HepG2 (cell line): ENCODE results near the gene GLI3. TPM values are rescaled to one million over a fixed set of nuclear protein-coding genes. Genes with fewer than 3 reads are reported as not detected.

Experiments used
- ATAC-seq: fragments of 200-7000 bp; cut with Tn5 transposase; 3 replicates; pipeline ENCODE4 v1.9.1; 2020; ENCODE audit warnings: mild to moderate bottlenecking, moderate library complexity
- BruUV-seq: library from RNA; stranded (reverse); fragments of 400-500 nt; replicated peaks from 2 replicates; lab custom pipeline; 2021; lab: Mats Ljungman, UMichigan
- CTCF ChIA-PET: fragments of 300-600 bp; formaldehyde crosslinking; extraction: SDS; loops from one replicate; lab custom pipeline; 2021; ENCODE audit warnings: low total read pairs, inconsistent platforms, low intra/inter-chr PET ratio; lab: Yijun Ruan, JAX
- POLR2A ChIA-PET: fragments of 350-600 bp; sonication (Branson Sonifier 250); formaldehyde crosslinking; loops from one replicate; lab custom pipeline; 2020; ENCODE audit warnings: antibody characterized with exemption, inconsistent platforms; lab: Yijun Ruan, JAX
- DNase-seq: peaks from one replicate; pipeline ENCODE4 v3.0.0-alpha.2; 2015; ENCODE audit warnings: low spot score
- FAIRE-seq: peaks from 3 replicates; lab custom pipeline; 2011; peaks lifted over from hg19 to GRCh38; lab: Jason Lieb, UNC
- H2AFZ ChIP-seq: one replicate; pipeline ENCODE4 v1.6.1; 2011; ENCODE audit warnings: low read length, inconsistent platforms
- H3K27ac ChIP-seq: fragments of 300-600 bp; 3 replicates; pipeline ENCODE4 v1.8.0; 2011; ENCODE audit warnings: mixed run types, mild to moderate bottlenecking, mixed read lengths, low read length, inconsistent platforms; ENCODE audit not compliant: insufficient read depth; ENCODE audit errors: extremely low read length
- H3K27me3 ChIP-seq, 2 experiments: fragments of 200-600 bp in 1 of 2; 2 replicates in 1 of 2; 3 replicates in 1 of 2; pipeline versions ENCODE4 v1.6.0 to v1.8.0; 2011; ENCODE audit warnings: low read length in 2 of 2, mild to moderate bottlenecking in 2 of 2, moderate library complexity in 2 of 2, inconsistent platforms in 1 of 2; ENCODE audit not compliant: insufficient read depth in 2 of 2, control insufficient read depth in 1 of 2
- H3K36me3 ChIP-seq, 2 experiments: fragments of 200-600 bp in 1 of 2; replicated peaks in 1 of 2; 2 replicates in 1 of 2; 3 replicates in 1 of 2; pipeline versions ENCODE4 v1.5.1 to v1.8.0; 2011; ENCODE audit warnings: low read length in 2 of 2, inconsistent platforms in 1 of 2; ENCODE audit not compliant: insufficient read depth in 2 of 2, control insufficient read depth in 1 of 2
- H3K4me1 ChIP-seq: 2 replicates; pipeline ENCODE4 v1.5.1; 2012; ENCODE audit warnings: low read length, inconsistent platforms; ENCODE audit not compliant: insufficient read depth
- H3K4me2 ChIP-seq: 2 replicates; pipeline ENCODE4 v1.6.0; 2011; ENCODE audit warnings: low read depth, low read length, inconsistent platforms
- H3K4me3 ChIP-seq, 3 experiments: fragments of 200-600 bp in 1 of 3; sonication (generic), shearing (Covaris generic) in 1 of 3; replicated peaks in 1 of 3; 2 replicates each; pipeline ENCODE4 v1.5.1; 2011 to 2016; ENCODE audit warnings: low read length in 3 of 3, inconsistent platforms in 2 of 3, low read depth in 2 of 3, mild to moderate bottlenecking in 2 of 3, control low read depth in 1 of 3, mixed read lengths in 1 of 3; ENCODE audit not compliant: insufficient read depth in 1 of 3
- H3K79me2 ChIP-seq: one replicate; pipeline ENCODE4 v1.6.1; 2011; ENCODE audit warnings: low read length, inconsistent platforms; ENCODE audit not compliant: insufficient read depth
- H3K9ac ChIP-seq: 2 replicates; pipeline ENCODE4 v1.6.0; 2011; ENCODE audit warnings: mild to moderate bottlenecking, low read depth, low read length, inconsistent platforms; ENCODE audit not compliant: insufficient read depth
- H3K9me3 ChIP-seq: 2 replicates; pipeline ENCODE4 v1.5.1; 2012; ENCODE audit warnings: mild to moderate bottlenecking, low read length
- H4K20me1 ChIP-seq: 2 replicates; pipeline ENCODE4 v1.6.0; 2011; ENCODE audit warnings: inconsistent platforms, mild to moderate bottlenecking, low read length, moderate library complexity; ENCODE audit not compliant: insufficient read depth
- POLR2A ChIP-seq, 2 experiments: IDR thresholded peaks; 2 replicates each; pipeline ENCODE4 v1.6.1; 2011; ENCODE audit warnings: low read depth in 2 of 2, low read length in 2 of 2, mild to moderate bottlenecking in 1 of 2, moderate library complexity in 1 of 2; ENCODE audit not compliant: insufficient read depth in 1 of 2
- ZNF281 ChIP-seq: sonication (generic); formaldehyde crosslinking; IDR thresholded peaks from 2 replicates; pipeline ENCODE4 v1.4.0; 2020; ENCODE audit warnings: missing genetic modification reagents, borderline replicate concordance
- ZNF33B ChIP-seq: sonication (generic); formaldehyde crosslinking; IDR thresholded peaks from 2 replicates; pipeline ENCODE4 v1.5.1; 2020; ENCODE audit warnings: mild to moderate bottlenecking, missing genetic modification reagents
- ZNF576 ChIP-seq: sonication (generic); formaldehyde crosslinking; IDR thresholded peaks from 2 replicates; pipeline ENCODE4 v1.4.0; 2020; ENCODE audit warnings: mild to moderate bottlenecking, missing genetic modification reagents
- ZNF83 ChIP-seq: sonication (generic); formaldehyde crosslinking; IDR thresholded peaks from 2 replicates; pipeline ENCODE4 v1.4.0; 2020; ENCODE audit warnings: missing genetic modification reagents, mild to moderate bottlenecking, borderline replicate concordance
- WGBS: methylation state at CpG from one replicate; pipeline ENCODE4 v1.1.6; 2017; ENCODE audit warnings: low lambda C conversion rate; 5-methylcytosine and 5-hydroxymethylcytosine counted together
- in situ Hi-C: cut with HindIII; loops from 2 replicates; pipeline ENCODE4 v1.10.0; 2017; ENCODE audit warnings: low pct_unique_long_range_greater_than_20kb; ENCODE audit not compliant: extremely low pct_ligation_motif_present
- intact Hi-C: fragments of 100-400 bp; cut with micrococcal nuclease; formaldehyde crosslinking; loops from one replicate; pipeline ENCODE4 v1.10.0; 2022; ENCODE audit not compliant: unreplicated experiment
- polyA plus RNA-seq, 8 experiments: library from polyadenylated mRNA; depleted of rRNA in 3 of 8; stranded (reverse) in 7 of 8; unstranded in 1 of 8; fragments of >200 nt; fragmentation: Illumina TruSeq in 4 of 8; extraction: Trizol in 4 of 8; gene quantifications; 2 replicates each; pipeline versions ENCODE4 v1.2.1 to v1.2.3, GENCODE V29; 2011 to 2016; ENCODE audit warnings: low read depth in 4 of 8, missing spikeins in 1 of 8, mixed read lengths in 1 of 8; ENCODE audit not compliant: insufficient read depth in 1 of 8
- total RNA-seq, 5 experiments: library from RNA; depleted of rRNA; stranded (reverse); fragments of >200 nt; fragmentation: Illumina TruSeq; extraction: Trizol; gene quantifications; 2 replicates each; pipeline ENCODE4 v1.2.3, GENCODE V29; 2016; ENCODE audit warnings: low read depth in 1 of 5
- TF ChIP-seq, protein P1 (sequence below): fragments of 450-650 bp; IDR thresholded peaks from 2 replicates; pipeline ENCODE4 v1.6.1; 2016
- TF ChIP-seq, protein P2 (sequence below): sonication (generic); formaldehyde crosslinking; IDR thresholded peaks from 2 replicates; pipeline ENCODE4 v1.8.1; 2023; ENCODE audit warnings: mild to moderate bottlenecking, missing genetic modification reagents, borderline replicate concordance
- TF ChIP-seq, protein P3 (sequence below): sonication (generic); formaldehyde crosslinking; IDR thresholded peaks from 2 replicates; pipeline ENCODE4 v1.9.0; 2022; ENCODE audit warnings: low read depth, missing genetic modification reagents

Gene GLI3
- total and polyA plus RNA-seq, 2 of the 13 experiments (the other 11 are each of a cell fraction or from before 2014, with no cell fraction given): not detected

GRCh38 chr7:42156967-42157721, 79.9 kb downstream of the GLI3 start:
- Histone ChIP-seq H3K4me2 (no peak overlapping the region), H3K4me1 (peaks cover 7% of the 10 kb centered on the region), H3K4me3 (no peak overlapping the region), H3K27me3 (no peaks in the 10 kb centered on the region; a peak in 1 of 5 replicates), H3K27ac (no peak overlapping the region), H3K36me3 (no peaks in the 10 kb centered on the region), H3K9me3 (no peaks in the 10 kb centered on the region), H3K9ac (no peak overlapping the region), H2AFZ (no peak overlapping the region), H3K79me2 (no peaks in the 10 kb centered on the region), H4K20me1 (no peaks in the 10 kb centered on the region)
- no peak for ATAC-seq
- intact Hi-C loops (no loop called here), in situ Hi-C loops (no loop called here)
- ChIA-PET POLR2A (no interaction called here), CTCF (no interaction called here)
- TF ChIP-seq POLR2A (IDR thresholded peaks at IDR 0.05; ENCODE audit: insufficient read depth in 1 of 2, low read depth in 2 of 2, low read length in 2 of 2): no peak
- no peak for TF ChIP-seq ZNF33B (CRISPR knock-in tag)
- BruUV-seq: no TSS peak
- no peak for DNase-seq
- FAIRE-seq: no peak
- 15% methylated on average over 6 of the region's 6 CpGs for whole genome bisulfite sequencing

GRCh38 chr7:42156291-42156865, 80.6 kb downstream of the GLI3 start:
- DNase-seq: no peak
- no peaks in the 10 kb centered on the region for H3K36me3 ChIP-seq
- H3K9me3 ChIP-seq: no peaks in the 10 kb centered on the region
- no TSS peak for BruUV-seq
- no peak overlapping the region for H2AFZ ChIP-seq
- no peaks in the 10 kb centered on the region for H4K20me1 ChIP-seq
- no peak overlapping the region for H3K4me2 ChIP-seq
- 0% methylated on average over 4 of the region's 6 CpGs for WGBS
- ATAC-seq: no peak
- no peaks in the 10 kb centered on the region for H3K79me2 ChIP-seq
- H3K27ac ChIP-seq: no peak overlapping the region
- no peak for FAIRE-seq
- in situ Hi-C loops: no loop called here
- ChIA-PET CTCF (no interaction called here), POLR2A (no interaction called here)
- H3K9ac ChIP-seq: no peak overlapping the region
- no peaks in the 10 kb centered on the region; a peak in 1 of 5 replicates for H3K27me3 ChIP-seq
- intact Hi-C loops: no loop called here
- no peak overlapping the region for H3K4me3 ChIP-seq
- peaks cover 7% of the 10 kb centered on the region for H3K4me1 ChIP-seq
- TF ChIP-seq ZNF576 (CRISPR knock-in tag) (no peak), ZNF83 (CRISPR knock-in tag) (no peak), ZNF281 (CRISPR knock-in tag) (no peak)
- TF ChIP-seq, protein P1, sequence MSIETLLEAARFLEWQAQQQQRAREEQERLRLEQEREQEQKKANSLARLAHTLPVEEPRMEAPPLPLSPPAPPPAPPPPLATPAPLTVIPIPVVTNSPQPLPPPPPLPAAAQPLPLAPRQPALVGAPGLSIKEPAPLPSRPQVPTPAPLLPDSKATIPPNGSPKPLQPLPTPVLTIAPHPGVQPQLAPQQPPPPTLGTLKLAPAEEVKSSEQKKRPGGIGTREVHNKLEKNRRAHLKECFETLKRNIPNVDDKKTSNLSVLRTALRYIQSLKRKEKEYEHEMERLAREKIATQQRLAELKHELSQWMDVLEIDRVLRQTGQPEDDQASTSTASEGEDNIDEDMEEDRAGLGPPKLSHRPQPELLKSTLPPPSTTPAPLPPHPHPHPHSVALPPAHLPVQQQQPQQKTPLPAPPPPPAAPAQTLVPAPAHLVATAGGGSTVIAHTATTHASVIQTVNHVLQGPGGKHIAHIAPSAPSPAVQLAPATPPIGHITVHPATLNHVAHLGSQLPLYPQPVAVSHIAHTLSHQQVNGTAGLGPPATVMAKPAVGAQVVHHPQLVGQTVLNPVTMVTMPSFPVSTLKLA: no peak
- TF ChIP-seq, protein P2, sequence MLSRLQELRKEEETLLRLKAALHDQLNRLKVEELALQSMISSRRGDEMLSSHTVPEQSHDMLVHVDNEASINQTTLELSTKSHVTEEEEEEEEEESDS: no peak
- TF ChIP-seq, protein P3, sequence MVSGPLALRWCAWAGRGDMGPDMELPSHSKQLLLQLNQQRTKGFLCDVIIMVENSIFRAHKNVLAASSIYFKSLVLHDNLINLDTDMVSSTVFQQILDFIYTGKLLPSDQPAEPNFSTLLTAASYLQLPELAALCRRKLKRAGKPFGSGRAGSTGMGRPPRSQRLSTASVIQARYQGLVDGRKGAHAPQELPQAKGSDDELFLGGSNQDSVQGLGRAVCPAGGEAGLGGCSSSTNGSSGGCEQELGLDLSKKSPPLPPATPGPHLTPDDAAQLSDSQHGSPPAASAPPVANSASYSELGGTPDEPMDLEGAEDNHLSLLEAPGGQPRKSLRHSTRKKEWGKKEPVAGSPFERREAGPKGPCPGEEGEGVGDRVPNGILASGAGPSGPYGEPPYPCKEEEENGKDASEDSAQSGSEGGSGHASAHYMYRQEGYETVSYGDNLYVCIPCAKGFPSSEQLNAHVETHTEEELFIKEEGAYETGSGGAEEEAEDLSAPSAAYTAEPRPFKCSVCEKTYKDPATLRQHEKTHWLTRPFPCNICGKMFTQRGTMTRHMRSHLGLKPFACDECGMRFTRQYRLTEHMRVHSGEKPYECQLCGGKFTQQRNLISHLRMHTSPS (CRISPR knock-in tag): no peak
